SJSA1 (cell line): ENCODE results near the gene A2ML1. TPM values are rescaled to one million over a fixed set of nuclear protein-coding genes. Genes with fewer than 3 reads are reported as not detected.
"Not testable (repeated sequence)": the region's sequence is repeated elsewhere in the genome, so short reads cannot be mapped to it uniquely, and the experiment has no call there.

Experiments
- DNase-seq, 2 experiments: peaks; one replicate each; pipeline ENCODE4 v3.0.0-alpha.2; 2015 to 2020; ENCODE audit warnings: low spot score in 2 of 2, low read depth in 1 of 2
- H3K27ac ChIP-seq: fragments of 250-450 bp; sonication (Bioruptor Pico); 2 replicates; pipeline ENCODE4 v1.5.1; 2020; ENCODE audit warnings: mild to moderate bottlenecking, moderate library complexity
- H3K27me3 ChIP-seq: fragments of 250-450 bp; sonication (Bioruptor Pico); replicated peaks from 2 replicates; pipeline ENCODE4 v1.5.1; 2020; ENCODE audit warnings: mild to moderate bottlenecking, moderate library complexity
- H3K36me3 ChIP-seq: fragments of 250-450 bp; sonication (Bioruptor Pico); 2 replicates; pipeline ENCODE4 v1.5.1; 2020; ENCODE audit warnings: mild to moderate bottlenecking
- H3K4me1 ChIP-seq: fragments of 250-450 bp; sonication (Bioruptor Pico); replicated peaks from 2 replicates; pipeline ENCODE4 v1.6.1; 2021; ENCODE audit warnings: mild to moderate bottlenecking
- H3K4me3 ChIP-seq: fragments of 250-450 bp; sonication (Bioruptor Pico); 2 replicates; pipeline ENCODE4 v1.5.1; 2020; ENCODE audit warnings: mild to moderate bottlenecking
- H3K9me3 ChIP-seq: fragments of 250-450 bp; sonication (Bioruptor Pico); replicated peaks from 2 replicates; pipeline ENCODE4 v1.5.1; 2020; ENCODE audit warnings: mild to moderate bottlenecking
- total RNA-seq: library from RNA; depleted of rRNA; stranded (reverse); fragments of >200 nt; shearing (Covaris generic); gene quantifications from 2 replicates; pipeline ENCODE4 v1.2.3, GENCODE V29; 2014

The A2ML1 gene
- total RNA-seq, 1 experiment from 2014 or later: not detected

DNA sequence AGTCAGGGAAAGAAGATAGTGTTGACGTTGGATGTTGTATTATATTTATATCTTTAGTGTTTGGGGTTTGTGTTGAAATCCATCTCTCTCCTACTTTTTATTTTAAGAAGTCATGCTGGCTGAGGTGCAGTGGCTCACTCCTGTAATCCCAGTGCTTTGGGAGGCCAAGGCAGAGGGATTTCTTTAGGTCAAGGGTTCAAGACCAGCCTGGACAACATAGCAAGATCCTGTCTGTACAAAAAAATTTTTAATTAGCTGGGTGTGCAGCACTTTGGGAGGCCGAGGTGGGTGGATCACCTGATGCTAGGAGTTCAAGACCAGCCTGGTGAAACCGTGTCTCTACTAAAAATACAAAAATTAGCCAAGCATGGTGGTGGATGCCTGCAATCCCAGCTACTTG lies 23.9 kb downstream of the A2ML1 start:
- H3K36me3 ChIP-seq: no peaks in the 10 kb centered on the region
- no peaks in the 10 kb centered on the region for H3K4me1 ChIP-seq
- H3K4me3 ChIP-seq: no peak overlapping the region
- no peak for DNase-seq
- no peaks in the 10 kb centered on the region for H3K27me3 ChIP-seq
- no peaks in the 10 kb centered on the region for H3K9me3 ChIP-seq
- no peak overlapping the region for H3K27ac ChIP-seq

DNA sequence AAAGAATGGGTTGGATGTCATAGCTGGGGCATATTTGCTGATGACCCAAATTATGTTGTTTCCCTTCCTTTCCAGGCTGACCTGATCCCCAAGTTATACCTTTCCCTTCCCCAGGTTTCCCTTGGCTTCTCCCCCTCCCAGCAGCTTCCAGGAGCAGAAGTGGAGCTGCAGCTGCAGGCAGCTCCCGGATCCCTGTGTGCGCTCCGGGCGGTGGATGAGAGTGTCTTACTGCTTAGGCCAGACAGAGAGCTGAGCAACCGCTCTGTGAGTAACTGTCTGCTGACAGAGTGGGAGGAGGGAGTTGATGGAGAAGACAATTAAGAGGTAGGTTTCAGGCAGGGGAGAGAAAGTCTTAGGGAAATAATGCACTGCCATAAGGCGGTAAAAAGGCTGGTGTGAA lies 25.0 kb downstream of the A2ML1 start:
- H3K27me3 ChIP-seq: no peaks in the 10 kb centered on the region
- DNase-seq: no peak
- H3K36me3 ChIP-seq: no peaks in the 10 kb centered on the region
- H3K4me1 ChIP-seq: no peaks in the 10 kb centered on the region
- H3K4me3 ChIP-seq: no peak overlapping the region
- no peaks in the 10 kb centered on the region for H3K9me3 ChIP-seq
- no peak overlapping the region for H3K27ac ChIP-seq

DNA sequence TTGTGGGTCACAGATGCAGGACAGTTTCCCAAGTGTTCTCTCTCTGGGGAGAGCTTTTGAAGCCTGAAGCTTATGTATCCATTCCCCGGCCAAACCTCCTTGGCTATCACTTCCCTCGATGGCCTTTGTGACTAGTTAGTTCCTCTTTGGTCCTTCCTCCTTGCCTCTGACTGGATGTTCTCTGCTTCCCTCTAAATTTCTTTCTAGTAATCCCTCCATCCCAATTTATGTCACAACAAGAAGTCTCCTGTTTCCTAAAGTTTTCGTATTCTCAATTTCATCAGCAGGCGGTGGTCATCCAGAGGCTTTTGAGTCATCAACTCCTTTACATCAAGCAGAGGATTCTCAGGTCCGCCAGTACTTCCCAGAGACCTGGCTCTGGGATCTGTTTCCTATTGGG lies 27.5 kb downstream of the A2ML1 start:
- Histone ChIP-seq H3K27ac (no peak overlapping the region), H3K36me3 (no peaks in the 10 kb centered on the region), H3K4me1 (no peaks in the 10 kb centered on the region), H3K9me3 (no peaks in the 10 kb centered on the region), H3K27me3 (no peaks in the 10 kb centered on the region), H3K4me3 (no peak overlapping the region)
- no peak for DNase-seq

DNA sequence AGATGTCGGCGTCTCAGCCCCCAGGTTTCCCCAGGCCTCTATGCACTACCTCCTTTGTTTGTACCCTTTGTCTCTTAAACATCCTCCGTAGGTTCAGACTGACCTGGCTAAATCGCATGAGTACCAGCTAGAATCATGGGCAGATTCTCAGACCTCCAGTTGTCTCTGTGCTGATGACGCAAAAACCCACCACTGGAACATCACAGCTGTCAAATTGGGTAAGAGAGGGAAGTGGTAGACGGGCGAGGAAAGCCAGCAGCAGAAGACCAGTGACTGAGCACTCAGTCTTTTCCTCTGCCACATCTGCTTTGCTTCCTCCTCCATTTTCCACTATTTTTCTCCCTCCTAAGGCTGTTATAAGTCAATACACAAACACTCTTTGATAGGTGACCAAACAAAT lies 29.7 kb downstream of the A2ML1 start:
- no peaks in the 10 kb centered on the region for H3K4me1 ChIP-seq
- no peaks in the 10 kb centered on the region for H3K9me3 ChIP-seq
- DNase-seq: no peak
- H3K4me3 ChIP-seq: no peak overlapping the region
- no peaks in the 10 kb centered on the region for H3K27me3 ChIP-seq
- no peak overlapping the region for H3K27ac ChIP-seq
- no peaks in the 10 kb centered on the region for H3K36me3 ChIP-seq

DNA sequence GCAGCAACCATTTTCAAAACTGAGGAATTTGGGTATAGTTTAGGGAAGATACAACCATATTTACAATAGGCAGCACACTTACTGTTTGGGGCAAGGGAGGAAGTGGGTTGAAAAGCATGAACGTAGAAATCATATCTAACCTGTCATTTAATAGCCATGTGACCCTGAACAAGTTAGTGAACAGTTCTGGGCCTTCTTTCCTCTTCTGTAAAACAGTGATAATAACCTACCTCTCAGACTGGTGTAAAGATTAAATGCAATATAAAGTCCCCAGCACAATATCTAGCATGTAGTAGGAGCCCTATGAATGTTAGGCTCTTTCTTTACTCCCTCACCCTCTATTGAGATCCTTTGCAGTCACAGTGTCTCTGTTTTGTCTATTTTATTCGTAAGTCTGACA lies 33.5 kb downstream of the A2ML1 start:
- Histone ChIP-seq H3K9me3 (no peaks in the 10 kb centered on the region), H3K4me1 (no peaks in the 10 kb centered on the region), H3K36me3 (no peaks in the 10 kb centered on the region), H3K27me3 (no peaks in the 10 kb centered on the region), H3K4me3 (no peak overlapping the region), H3K27ac (no peak overlapping the region)
- no peak for DNase-seq

DNA sequence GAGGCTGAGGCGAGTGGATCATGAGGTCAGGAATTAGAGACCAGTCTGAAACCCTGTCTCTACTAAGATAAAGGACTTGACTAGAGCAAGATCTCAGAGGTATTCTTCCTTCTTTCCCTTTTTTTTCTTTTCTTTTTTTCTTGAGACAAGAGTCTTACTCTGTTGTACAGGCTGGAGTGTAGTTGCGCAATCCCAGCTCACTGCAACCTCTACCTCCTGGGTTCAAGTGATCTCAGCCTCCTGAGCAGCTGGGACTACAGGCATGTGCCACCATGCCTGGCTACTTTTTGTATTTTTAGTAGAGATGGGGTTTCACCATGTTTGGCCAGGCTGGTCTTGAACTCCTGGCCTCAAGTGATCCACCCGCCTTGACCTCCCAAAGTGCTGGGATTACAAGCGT lies 37.0 kb downstream of the A2ML1 start:
- H3K4me3 ChIP-seq, H3K9me3 ChIP-seq, H3K36me3 ChIP-seq, DNase-seq, H3K4me1 ChIP-seq, H3K27ac ChIP-seq, H3K27me3 ChIP-seq: not testable (repeated sequence)

DNA sequence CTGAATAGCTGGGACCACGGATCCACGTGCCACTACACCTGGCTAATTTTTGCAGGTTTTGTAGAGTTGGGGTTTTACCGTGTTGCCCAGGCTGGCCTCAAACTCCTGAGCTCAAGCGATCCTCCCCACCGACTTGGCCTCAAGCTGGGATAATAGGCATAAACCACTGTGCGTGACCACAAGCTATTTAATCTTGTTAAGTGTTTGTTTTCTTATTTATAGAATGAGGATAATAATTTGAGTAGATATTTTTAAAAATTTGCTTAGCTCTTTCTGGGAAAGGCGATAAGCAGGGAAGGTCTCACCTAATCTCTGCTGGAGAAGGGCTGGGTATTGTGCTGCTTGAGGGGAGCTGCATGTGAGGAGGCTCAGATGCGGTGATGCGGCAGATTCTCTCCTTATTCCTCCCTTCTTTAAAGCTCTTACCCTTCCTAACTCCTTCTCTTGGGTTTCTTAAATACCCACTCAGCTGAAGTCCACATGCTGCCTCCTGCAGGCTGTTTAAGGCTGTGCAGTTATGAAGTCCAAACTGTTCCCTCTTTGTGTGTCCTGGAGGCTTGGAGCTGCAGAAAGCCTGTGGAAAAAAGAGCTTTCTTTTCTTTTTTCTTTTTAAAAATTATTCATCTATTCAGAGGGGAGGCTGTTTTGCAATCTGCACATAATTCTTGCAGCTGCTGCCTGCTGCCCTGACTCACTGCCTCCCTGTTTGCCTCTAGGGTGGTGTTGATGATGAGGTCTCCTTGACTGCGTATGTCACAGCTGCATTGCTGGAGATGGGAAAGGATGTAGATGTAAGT lies 37.9 kb downstream of the A2ML1 start:
- Histone ChIP-seq H3K4me3 (no peak overlapping the region), H3K27me3 (no peaks in the 10 kb centered on the region), H3K27ac (no peak overlapping the region), H3K4me1 (no peaks in the 10 kb centered on the region), H3K9me3 (no peaks in the 10 kb centered on the region), H3K36me3 (no peaks in the 10 kb centered on the region)
- peak in 1 of 2 experiments; percentile 23 for DNase-seq

DNA sequence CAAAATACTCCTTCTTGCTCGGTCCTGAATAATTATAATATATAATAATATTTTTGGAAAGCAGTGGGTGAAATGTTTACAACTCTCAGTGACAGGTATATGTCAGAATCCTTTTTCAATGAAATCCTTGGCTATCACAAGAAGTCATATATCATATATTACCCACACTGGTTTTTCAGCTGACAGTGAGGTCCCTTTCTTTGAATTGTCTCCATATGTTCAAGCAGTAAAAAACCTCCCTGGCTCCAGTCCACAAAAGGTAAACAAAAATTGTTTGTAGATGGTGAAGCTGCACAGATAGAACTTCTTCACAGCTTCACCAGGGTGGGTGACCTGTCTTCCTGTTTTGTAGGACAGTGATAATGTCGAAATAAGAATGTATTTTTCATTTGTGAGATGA lies 44.0 kb downstream of the A2ML1 start:
- Histone ChIP-seq H3K36me3 (no peaks in the 10 kb centered on the region), H3K27me3 (no peaks in the 10 kb centered on the region), H3K9me3 (no peaks in the 10 kb centered on the region), H3K4me3 (no peak overlapping the region), H3K4me1 (no peaks in the 10 kb centered on the region), H3K27ac (no peak overlapping the region)
- DNase-seq: no peak

DNA sequence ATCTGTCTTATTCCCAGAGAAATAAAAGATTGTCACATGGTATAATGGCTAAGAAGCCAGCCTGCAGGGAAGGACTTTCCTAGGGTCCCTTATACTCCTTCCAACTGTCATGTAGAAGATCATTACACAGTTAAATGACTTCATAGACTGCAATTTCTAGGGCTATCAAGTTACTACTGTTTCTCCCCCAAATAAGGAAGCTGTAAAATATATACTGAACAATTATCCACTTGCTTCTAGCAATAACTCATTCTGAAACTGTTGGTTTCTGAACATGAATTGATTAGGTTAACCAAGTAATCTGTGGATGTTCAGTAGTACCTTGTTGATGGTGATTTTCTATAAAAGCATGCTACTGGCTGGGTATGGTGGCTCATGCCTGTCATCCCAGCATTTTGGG lies 44.6 kb downstream of the A2ML1 start:
- Histone ChIP-seq H3K27me3 (no peaks in the 10 kb centered on the region), H3K4me3 (no peak overlapping the region), H3K27ac (no peak overlapping the region), H3K36me3 (no peaks in the 10 kb centered on the region), H3K4me1 (no peaks in the 10 kb centered on the region), H3K9me3 (no peaks in the 10 kb centered on the region)
- DNase-seq: no peak

DNA sequence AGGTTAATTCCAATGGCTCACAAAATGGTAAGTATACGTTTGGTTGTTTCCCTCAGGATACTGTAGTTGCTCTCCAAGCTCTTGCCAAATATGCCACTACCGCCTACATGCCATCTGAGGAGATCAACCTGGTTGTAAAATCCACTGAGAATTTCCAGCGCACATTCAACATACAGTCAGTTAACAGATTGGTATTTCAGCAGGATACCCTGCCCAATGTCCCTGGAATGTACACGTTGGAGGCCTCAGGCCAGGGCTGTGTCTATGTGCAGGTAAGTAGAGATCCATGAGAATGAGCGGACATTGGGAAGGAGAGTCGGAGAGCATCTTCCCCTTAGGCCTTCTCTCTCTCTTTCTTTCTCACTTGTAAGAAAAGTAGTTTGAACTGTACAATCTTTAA lies 45.4 kb downstream of the A2ML1 start:
- no peaks in the 10 kb centered on the region for H3K27me3 ChIP-seq
- no peaks in the 10 kb centered on the region for H3K4me1 ChIP-seq
- no peaks in the 10 kb centered on the region for H3K36me3 ChIP-seq
- no peaks in the 10 kb centered on the region for H3K9me3 ChIP-seq
- H3K27ac ChIP-seq: no peak overlapping the region
- H3K4me3 ChIP-seq: no peak overlapping the region
- DNase-seq: no peak

DNA sequence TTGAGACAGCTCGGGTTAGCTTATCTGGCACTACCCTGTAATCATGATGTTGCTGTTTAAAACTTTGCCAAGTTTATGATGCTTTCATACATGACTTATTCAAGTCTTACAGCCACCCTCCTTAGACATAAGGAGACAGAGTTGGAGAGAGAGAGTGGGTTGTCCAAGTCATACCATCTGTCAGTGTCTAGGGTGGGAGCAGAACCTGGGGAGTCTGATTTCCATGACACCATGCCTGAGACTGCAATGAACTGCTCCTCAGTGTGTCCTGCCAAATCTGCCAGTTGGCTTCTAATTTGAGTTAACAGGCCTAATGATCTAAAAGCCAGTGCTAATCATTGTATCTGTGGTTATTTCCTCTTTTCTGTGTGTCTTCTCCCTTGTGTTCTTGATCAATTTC lies 48.2 kb downstream of the A2ML1 start:
- no peak overlapping the region for H3K4me3 ChIP-seq
- no peak for DNase-seq
- no peaks in the 10 kb centered on the region for H3K27me3 ChIP-seq
- H3K36me3 ChIP-seq: no peaks in the 10 kb centered on the region
- no peak overlapping the region for H3K27ac ChIP-seq
- no peaks in the 10 kb centered on the region for H3K4me1 ChIP-seq
- H3K9me3 ChIP-seq: no peaks in the 10 kb centered on the region

DNA sequence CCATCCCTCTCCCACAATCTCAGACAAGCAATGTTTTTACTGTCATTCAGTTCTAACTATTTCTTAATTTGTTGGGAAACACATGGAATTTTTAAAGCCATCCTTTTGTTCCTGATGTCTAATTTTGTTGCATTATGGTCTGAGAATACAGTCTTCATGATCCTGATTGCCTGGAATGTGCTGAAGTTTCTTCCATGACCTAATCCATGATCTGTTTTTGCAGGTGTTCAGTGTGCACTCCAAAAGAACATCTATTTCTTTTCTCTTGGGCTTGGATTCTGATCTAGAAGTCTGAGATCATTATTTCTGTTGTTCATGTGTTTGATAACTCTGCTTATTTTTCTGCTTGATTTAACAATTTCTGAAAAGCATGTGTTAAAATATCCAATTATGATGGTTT lies 48.6 kb downstream of the A2ML1 start:
- H3K9me3 ChIP-seq: no peaks in the 10 kb centered on the region
- no peak for DNase-seq

DNA sequence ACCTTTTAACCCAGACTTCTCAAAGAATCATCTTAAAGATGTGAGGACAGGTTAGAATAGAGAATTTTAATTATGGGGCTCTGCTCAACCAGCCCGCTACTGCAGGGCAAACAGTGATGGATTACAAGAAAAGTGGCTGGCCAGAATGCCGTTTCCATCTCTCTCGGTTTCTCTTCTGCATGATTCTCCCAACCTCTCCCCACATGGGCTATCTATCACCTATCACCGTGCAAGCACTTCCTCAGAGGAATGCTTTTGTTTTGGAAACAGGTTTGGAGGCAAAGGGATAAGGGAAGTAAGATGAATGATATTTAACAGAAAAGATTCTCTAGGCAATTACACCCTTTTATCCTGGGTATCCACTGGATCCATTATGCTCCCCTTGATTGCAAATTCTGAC lies 54.5 kb downstream of the A2ML1 start:
- Histone ChIP-seq H3K36me3 (no peaks in the 10 kb centered on the region), H3K4me3 (no peak overlapping the region), H3K9me3 (no peaks in the 10 kb centered on the region), H3K27me3 (no peaks in the 10 kb centered on the region), H3K27ac (no peak overlapping the region), H3K4me1 (no peaks in the 10 kb centered on the region)
- DNase-seq: no peak

More for the DNA sequence above, 48.6 kb downstream of the A2ML1 start:
- Histone ChIP-seq H3K4me1 (no peaks in the 10 kb centered on the region), H3K36me3 (no peaks in the 10 kb centered on the region), H3K27ac (no peak overlapping the region), H3K4me3 (no peak overlapping the region), H3K27me3 (no peaks in the 10 kb centered on the region)

DNA sequence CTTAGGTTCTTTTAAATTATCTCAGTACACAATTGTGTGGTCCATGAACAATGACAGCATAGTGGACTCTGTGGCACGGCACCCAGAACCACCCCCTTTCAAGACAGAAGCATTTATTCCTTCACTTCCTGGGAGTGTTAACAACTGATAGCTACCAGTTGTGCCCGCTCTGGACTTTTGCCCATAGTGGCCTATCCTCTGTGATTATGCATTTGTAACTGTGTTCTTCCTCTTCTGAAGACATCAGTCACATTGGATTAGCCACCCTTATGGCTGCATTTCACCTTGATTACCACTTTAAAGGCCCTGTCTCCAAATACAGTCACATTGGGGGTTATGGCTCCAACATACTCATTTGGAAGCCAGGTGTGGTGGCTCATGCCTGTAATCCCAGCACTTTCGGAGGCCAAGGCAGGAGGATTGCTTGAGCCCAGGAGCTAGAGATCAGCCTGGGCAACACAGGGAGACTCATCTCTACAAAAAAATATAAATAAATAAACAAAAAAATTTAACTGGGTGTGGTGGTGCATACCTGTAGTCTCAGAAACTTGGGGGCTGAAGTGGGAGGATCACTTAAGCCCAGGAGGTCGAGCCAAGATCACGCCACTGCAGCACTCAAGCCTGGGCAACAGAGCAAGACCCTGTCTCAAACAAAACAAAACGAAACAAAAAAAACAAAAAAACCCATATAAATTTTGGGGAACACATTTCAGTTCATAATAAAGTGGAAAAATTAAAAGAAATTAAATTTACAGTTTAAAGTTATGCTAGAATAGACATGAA lies 64.3 kb downstream of the A2ML1 start:
- Histone ChIP-seq H3K4me3 (no peak overlapping the region), H3K27me3 (no peaks in the 10 kb centered on the region), H3K4me1 (no peaks in the 10 kb centered on the region), H3K9me3 (no peaks in the 10 kb centered on the region), H3K36me3 (no peaks in the 10 kb centered on the region), H3K27ac (no peak overlapping the region)
- DNase-seq: no peak
